Activated CD4-positive, alpha-beta T cell treated with anti-CD3 and anti-CD28 coated beads, Interleukin-2, amount 50 U/mL, for 48 hours (primary cell): ENCODE results near the gene FRAS1.
A peak's percentile ranks its signal among the peaks of the same experiment; 100 is the strongest.
"Not testable (repeated sequence)": the region's sequence is repeated elsewhere in the genome, so short reads cannot be mapped to it uniquely, and the experiment has no call there.

Source experiments
- DNase-seq, 2 experiments: peaks; one replicate each; pipeline ENCODE4 v3.0.0-alpha.2; 2020

FRAS1 gene

GRCh38 chr4:78057135-78057599 lies at the start of gene FRAS1:
Gene FRAS1, plus strand, starts transcription at chr4:78057323. Its CDS starts 687 bp downstream, at chr4:78058010.
- DNase-seq, result peak; percentile 9 to 20

GRCh38 chr4:78011003-78011402 lies 46.1 kb upstream of the FRAS1 start:
- not testable (repeated sequence) for DNase-seq

GRCh38 chr4:78014889-78015886 lies 41.9 kb upstream of the FRAS1 start:
- DNase-seq, result no peak

GRCh38 chr4:78018271-78019049 lies 38.7 kb upstream of the FRAS1 start:
- no peak for DNase-seq

- DNase-seq, result no peak
Observed at GRCh38 chr4:78019414-78019813, 37.7 kb upstream of the FRAS1 start.

GRCh38 chr4:78020677-78021076 lies 36.4 kb upstream of the FRAS1 start:
- no peak for DNase-seq

GRCh38 chr4:78022517-78022916 lies 34.6 kb upstream of the FRAS1 start:
- DNase-seq, result no peak

- no peak for DNase-seq
Observed at GRCh38 chr4:78024085-78024484, 33.0 kb upstream of the FRAS1 start.

GRCh38 chr4:78024576-78025091 lies 32.5 kb upstream of the FRAS1 start:
- DNase-seq, result no peak

- DNase-seq, result no peak
Observed at GRCh38 chr4:78031417-78031950, 25.6 kb upstream of the FRAS1 start.

GRCh38 chr4:78032446-78032845 lies 24.7 kb upstream of the FRAS1 start:
- DNase-seq, result no peak

GRCh38 chr4:78032929-78033328 lies 24.2 kb upstream of the FRAS1 start:
- DNase-seq, result no peak

GRCh38 chr4:78033861-78034260 lies 23.3 kb upstream of the FRAS1 start:
- no peak for DNase-seq

- no peak for DNase-seq
Observed at GRCh38 chr4:78038704-78039103, 18.4 kb upstream of the FRAS1 start.

- DNase-seq, result no peak
Observed at GRCh38 chr4:78039678-78040077, 17.4 kb upstream of the FRAS1 start.

GRCh38 chr4:78040431-78040830 lies 16.7 kb upstream of the FRAS1 start:
- DNase-seq, result no peak

- no peak for DNase-seq
Observed at GRCh38 chr4:78047366-78047765, 9.8 kb upstream of the FRAS1 start.

GRCh38 chr4:78056265-78057129 lies 626 bp upstream of the FRAS1 start:
- DNase-seq, result peak; percentile 19 to 28

GRCh38 chr4:78057600-78058550 lies 752 bp downstream of the FRAS1 start:
- peak; percentile 38 to 39 for DNase-seq

- peak; percentile 6 to 8 for DNase-seq
Observed at GRCh38 chr4:78058591-78059523, 1.7 kb downstream of the FRAS1 start.
